Mesodermal cell (in vitro differentiated cells): ENCODE measurements around the gene SPDYE18.
"Not testable (repeated sequence)": the region's sequence is repeated elsewhere in the genome, so short reads cannot be mapped to it uniquely, and the experiment has no call there.

Experiments used
- H3K27ac ChIP-seq: 2 replicates; pipeline ENCODE4 v1.7.0; 2013; ENCODE audit warnings: mild to moderate bottlenecking, low read depth, low read length, moderate library complexity; ENCODE audit not compliant: severe bottlenecking
- H3K36me3 ChIP-seq: 2 replicates; pipeline ENCODE4 v1.7.1; 2013; ENCODE audit warnings: mild to moderate bottlenecking, low read length, moderate library complexity; ENCODE audit not compliant: control insufficient read depth, insufficient read depth
- H3K4me1 ChIP-seq: one replicate; pipeline ENCODE4 v1.7.1; 2013; ENCODE audit warnings: mild to moderate bottlenecking, low read length; ENCODE audit not compliant: insufficient read depth, control insufficient read depth, poor library complexity, severe bottlenecking
- H3K4me3 ChIP-seq: 2 replicates; pipeline ENCODE4 v1.7.0; 2013; ENCODE audit warnings: low read length, control low read depth, mild to moderate bottlenecking; ENCODE audit not compliant: insufficient read depth, poor library complexity, severe bottlenecking; ENCODE audit errors: extremely low read depth
- H3K9me3 ChIP-seq: 2 replicates; pipeline ENCODE4 v1.7.1; 2013; ENCODE audit warnings: mild to moderate bottlenecking, low read length, moderate library complexity; ENCODE audit not compliant: control insufficient read depth
- WGBS, 2 experiments: methylation state at CpG; one replicate each; pipeline ENCODE4 v1.1.5; 2013; ENCODE audit warnings: missing lambda C conversion rate in 2 of 2; ENCODE audit not compliant: insufficient coverage in 2 of 2; 5-methylcytosine and 5-hydroxymethylcytosine counted together

Gene SPDYE18

DNA sequence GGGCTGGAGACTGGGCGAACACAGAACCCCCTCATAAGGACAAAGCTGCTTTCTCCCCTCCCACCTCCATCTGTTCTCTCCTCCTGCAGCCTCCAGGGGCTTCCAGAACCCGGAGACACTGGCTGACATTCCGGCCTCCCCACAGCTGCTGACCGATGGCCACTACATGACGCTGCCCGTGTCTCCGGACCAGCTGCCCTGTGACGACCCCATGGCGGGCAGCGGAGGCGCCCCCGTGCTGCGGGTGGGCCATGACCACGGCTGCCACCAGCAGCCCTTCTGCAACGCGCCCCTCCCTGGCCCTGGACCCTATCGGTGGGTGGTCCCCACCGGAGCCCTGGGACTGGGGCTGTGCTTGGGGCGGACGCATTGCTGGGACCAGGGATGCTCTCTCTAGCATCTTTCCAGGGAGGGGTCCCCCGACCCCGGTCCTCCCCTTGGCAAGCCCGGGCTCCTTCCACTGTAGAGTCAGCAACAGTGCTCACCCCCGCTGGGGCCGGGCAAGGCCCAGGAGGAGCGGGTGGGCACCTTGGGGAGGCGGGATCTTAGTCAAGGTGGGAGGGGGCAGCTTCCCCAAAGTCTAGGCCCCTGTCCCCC, 56.8 kb downstream of the SPDYE18 start:
- not testable (repeated sequence) for H3K27ac ChIP-seq, H3K36me3 ChIP-seq, H3K9me3 ChIP-seq, H3K4me1 ChIP-seq, H3K4me3 ChIP-seq
- 100% methylated on average over 4 of the region's 27 CpGs; no CpG with 5 or more reads in 1 of the 2 experiments for WGBS, 2 experiments

DNA sequence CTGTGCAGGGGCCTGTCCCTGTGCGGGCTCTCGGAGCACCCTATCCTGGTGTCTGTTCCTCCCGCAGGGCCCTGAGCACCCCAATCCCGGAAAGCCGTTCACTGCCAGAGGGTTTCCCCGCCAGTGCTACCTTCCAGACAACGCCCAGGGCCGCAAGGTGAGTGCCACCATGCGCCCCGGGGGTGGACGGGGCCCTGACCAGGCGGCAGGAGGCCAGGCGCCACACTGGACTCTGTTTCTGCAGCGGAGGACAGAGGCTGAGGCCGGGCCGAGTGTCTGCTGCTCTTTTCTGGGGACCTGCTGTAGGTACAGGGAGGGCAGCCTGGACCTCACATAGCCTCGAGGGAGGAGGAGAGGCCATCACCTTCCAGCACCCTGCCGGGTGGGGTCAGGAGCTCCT, 58.2 kb downstream of the SPDYE18 start:
- WGBS, 2 experiments: no CpG with 5 or more reads among the region's 18 CpGs
- not testable (repeated sequence) for H3K9me3 ChIP-seq, H3K27ac ChIP-seq, H3K4me3 ChIP-seq, H3K36me3 ChIP-seq, H3K4me1 ChIP-seq

DNA sequence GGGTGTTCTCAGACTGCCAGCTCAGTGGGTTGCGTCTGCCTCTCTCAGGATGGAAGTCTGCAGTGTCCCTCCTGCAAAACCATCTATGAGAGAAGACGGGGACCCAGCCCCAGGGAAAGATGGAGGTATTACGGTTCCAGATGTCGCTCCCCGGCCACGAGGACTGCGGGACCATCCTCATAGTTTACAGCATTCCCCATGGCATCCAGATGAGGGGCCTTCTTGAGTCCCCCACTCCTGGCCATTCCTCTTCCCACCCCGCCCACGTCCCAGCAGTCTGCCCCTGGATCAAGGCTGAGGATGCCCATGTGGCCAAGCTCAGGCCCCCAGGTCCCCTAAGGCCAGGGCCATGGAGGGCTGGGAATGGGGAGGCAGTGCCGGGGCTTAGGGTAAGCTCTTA, 59.1 kb downstream of the SPDYE18 start:
- H3K27ac ChIP-seq, H3K4me3 ChIP-seq, H3K9me3 ChIP-seq, H3K4me1 ChIP-seq, H3K36me3 ChIP-seq: not testable (repeated sequence)
- WGBS, 2 experiments: 95 to 97% methylated on average over 6 to 7 of the region's 10 CpGs

DNA sequence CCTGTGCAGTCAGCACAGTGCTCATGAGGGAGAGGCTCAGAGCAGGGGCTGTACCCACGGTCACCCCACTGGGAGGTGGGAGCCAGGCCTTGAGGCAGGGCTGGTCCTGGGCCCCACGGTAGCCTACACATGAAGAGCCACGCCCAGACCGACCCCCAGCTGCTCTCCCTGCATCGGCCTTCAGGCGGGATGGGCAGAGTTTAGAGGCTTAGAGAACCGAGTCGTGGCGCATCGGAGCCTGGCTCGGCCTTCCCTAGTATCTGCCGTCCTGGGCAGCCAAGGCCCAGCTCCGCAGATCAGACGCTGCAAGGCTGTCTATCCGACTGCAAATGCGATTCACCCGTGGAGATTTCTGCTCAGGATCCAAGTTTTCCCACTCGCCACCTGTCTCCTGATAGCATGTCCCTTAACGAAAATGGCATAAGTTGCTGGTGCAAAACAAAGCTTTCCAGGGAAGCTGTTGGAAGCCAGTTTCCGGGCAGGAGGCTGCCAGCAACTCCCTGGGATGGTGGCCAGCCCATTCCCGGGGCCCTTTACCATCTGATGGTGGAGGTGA, 59.6 kb downstream of the SPDYE18 start:
- not testable (repeated sequence) for H3K9me3 ChIP-seq, H3K4me3 ChIP-seq, H3K4me1 ChIP-seq, H3K27ac ChIP-seq, H3K36me3 ChIP-seq
- WGBS, 2 experiments: 95 to 96% methylated on average over 14 to 17 of the region's 21 CpGs

DNA sequence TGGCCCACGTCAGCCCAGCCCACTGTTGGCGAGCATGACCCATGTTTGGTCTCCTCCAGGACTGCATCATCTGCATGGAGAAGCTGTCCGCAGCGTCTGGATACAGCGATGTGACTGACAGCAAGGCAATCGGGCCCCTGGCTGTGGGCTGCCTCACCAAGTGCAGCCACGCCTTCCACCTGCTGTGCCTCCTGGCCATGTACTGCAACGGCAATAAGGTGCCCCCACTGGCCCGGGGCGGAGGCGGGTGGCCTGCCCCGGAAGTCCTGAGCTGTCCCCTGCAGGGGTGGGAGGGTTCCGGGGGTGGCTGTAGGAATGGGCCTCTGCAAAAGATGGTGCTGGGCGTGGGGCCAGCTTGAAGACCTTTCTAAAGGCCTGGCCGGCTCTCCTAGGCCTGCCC, 60.3 kb downstream of the SPDYE18 start:
- not testable (repeated sequence) for H3K4me3 ChIP-seq, H3K4me1 ChIP-seq, H3K27ac ChIP-seq, H3K36me3 ChIP-seq, H3K9me3 ChIP-seq
- 87 to 89% methylated on average over 6 to 13 of the region's 15 CpGs for WGBS, 2 experiments
